Glomerular endothelial cell (primary cell): ENCODE data around the gene WDR88. TPM values are rescaled to one million over a fixed set of nuclear protein-coding genes. Genes with fewer than 3 reads are reported as not detected.
A peak's percentile ranks its signal among the peaks of the same experiment; 100 is the strongest.
"Not testable (repeated sequence)": the region's sequence is repeated elsewhere in the genome, so short reads cannot be mapped to it uniquely, and the experiment has no call there.

Source experiments
- DNase-seq: peaks from one replicate; pipeline ENCODE4 v3.0.0-alpha.2; 2011; ENCODE audit warnings: low read depth, low spot score; ENCODE audit errors: extremely low read depth
- total RNA-seq: library from RNA; depleted of rRNA; stranded (reverse); fragments of >200 nt; gene quantifications from 2 replicates; pipeline ENCODE4 v1.2.3, GENCODE V29; 2015

Gene WDR88
- total RNA-seq, 1 donor from 2014 or later = not detected

DNA sequence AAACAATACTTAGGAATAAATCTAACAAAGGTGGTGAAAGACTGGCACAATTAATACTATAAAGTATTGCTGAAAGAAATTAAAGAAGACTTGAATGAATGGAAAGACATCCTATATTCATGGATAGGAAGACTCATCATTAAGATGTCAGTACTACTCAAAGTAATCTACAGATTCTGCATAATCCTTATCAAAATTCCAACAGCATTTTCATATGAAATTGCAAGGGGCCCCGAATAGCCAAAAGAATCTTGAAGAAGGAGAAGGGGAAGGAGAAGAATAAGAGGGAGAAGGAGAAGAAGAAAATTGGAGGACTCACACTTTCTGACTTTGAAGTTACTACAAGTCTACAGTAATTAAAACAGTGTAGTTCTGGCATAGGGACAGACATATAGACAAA, 36.6 kb downstream of the WDR88 start:
- DNase-seq = no peak

DNA sequence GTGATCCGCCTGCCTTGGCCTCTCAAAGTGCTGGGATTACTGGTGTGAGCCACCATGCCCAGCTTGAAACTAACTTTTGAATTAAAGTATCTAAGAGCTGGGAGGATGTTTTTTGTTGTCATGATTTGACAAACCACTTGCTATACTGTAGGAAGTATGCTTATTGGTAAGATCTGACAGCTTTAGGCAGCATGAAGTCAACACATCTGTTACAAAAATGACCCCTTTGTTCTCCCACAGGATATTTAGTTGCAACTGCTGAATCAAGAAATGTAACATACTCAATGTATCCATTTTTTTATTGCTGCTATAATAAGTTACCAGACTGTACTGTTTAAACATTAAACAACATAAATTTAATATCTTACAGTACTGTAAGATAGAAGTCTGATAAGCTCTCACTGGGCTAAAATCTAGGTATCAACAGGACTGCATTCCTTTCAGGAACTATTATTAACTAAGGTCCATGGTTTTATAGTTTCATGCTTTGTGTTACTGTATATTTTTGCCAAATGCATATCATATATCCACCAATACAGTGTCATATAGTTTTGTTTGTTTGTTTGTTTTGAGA, 39.4 kb downstream of the WDR88 start:
- no peak for DNase-seq

GRCh38 chr19:33171916-33172359, 40.0 kb downstream of the WDR88 start:
- no peak for DNase-seq

DNA sequence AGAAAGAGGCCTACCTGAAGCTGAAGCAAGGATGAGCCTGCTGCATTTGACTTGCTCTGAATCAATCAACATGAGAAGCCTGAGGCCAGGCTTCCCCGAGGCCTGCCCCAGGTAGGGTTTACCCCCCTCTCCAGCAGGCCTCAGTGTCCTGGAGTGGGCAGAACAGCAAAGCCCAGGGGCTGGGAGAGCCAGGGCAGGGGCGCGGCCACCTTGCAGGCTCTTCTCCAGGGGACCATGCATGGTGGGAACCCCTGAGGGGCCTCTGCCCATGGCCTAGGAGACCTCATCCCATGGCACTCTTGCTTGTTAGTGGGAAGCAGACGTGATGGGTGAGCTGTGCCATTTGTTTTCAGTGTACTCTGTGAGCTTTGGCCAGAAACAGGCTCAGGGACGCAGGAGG, 42.3 kb downstream of the WDR88 start:
- no peak for DNase-seq

DNA sequence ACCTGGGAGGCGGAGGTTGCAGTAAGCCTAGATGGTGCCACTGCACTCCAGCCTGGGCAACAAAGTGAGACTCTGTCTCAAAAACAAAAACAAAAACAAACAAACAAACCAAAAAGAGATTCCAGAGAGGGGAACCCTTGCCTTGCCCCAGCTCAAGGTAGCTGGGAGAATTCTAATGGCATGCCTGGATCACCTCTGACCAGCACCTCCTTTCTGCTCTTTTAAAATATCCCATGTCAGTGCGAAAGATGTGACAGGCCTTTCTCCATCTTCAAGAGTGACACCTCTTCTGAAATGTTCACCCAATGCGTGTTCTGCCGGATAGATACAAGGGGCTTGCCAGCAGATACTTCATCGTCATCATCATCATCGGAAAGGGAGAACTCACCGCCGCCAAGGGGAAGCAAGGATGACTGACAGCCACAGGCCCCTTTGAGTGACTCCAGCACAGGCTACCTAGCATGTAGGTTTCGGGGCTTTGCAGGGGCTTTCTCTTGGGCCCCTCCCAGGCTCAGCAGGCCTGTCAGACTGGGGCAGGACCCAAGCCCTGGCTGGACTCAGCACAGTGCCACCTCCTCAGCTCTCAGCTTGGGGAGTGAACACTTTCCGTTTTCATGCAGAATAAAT, 43.4 kb downstream of the WDR88 start:
- no peak for DNase-seq

DNA sequence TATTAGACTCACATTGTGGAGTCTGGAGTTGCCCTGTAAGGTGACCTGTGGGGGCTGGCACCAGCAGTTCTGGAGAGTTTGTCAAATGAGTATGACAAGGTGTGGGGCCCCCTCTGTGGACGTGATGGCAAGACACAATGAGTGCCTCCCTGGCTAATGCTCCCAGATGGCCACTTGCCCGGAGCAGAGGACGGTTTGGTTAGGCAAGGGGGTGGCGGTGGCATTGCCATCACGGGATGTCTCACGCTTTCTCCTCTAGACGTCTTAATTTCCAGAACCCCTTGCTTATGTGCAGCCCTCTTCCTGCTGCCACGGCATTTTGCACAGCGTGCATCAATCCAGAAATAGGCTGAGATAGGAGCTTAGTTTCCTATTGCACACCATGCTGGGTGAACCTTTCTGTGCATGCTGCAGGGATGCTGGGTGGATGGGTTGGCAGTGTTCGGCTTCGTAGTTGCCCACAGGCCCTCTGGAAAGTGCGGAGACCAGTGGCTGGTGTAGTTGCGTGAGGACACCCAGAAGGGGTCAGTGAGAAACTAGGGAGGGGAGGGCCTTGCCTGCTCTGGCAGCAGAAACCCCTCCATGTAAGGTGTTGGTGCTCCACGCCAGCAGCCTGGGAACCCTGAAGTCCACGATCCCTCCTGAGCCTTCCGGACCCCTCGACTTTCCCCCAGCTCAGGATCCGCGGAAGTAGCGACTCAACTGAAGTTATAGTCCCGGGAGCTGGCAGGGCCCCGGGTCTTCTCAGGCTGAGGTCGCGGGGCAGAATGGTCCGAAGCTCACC, 44.2 kb downstream of the WDR88 start:
- no peak for DNase-seq

DNA sequence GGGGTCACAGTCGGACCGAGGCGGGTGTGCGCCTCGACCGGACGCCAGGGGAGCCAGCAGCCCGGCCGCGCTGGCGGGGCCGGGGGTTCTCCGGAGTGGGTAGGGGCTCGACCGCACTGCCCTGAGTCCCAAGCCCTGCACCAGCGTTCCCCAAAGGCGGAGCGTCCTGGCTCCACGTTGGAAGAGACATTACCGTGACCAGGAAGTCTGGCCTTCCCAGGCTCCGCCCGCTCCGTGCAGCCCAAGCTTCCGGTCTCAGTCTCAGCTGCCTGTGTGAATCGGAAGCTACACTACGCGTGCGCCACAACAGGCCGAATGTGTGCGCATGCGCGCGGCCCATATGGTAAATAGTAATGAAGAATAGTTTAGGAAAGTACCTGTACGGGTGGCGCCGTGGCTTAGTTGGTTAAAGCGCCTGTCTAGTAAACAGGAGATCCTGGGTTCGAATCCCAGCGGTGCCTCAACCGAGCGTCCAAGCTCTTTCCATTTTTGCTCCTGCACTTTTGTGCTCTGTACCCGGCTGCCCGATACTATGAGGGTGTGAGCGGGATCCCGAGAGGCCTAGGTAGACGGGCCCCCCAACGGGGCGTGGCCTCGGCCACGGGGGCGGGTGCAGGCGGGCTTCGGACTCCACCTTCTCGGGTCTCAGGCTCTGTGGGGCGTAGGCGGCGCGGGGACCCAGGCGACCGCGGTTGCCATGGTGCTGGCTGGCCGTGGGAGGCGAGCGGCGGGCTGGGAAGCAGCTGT, 44.9 kb downstream of the WDR88 start:
- peak; percentile 93 for DNase-seq

DNA sequence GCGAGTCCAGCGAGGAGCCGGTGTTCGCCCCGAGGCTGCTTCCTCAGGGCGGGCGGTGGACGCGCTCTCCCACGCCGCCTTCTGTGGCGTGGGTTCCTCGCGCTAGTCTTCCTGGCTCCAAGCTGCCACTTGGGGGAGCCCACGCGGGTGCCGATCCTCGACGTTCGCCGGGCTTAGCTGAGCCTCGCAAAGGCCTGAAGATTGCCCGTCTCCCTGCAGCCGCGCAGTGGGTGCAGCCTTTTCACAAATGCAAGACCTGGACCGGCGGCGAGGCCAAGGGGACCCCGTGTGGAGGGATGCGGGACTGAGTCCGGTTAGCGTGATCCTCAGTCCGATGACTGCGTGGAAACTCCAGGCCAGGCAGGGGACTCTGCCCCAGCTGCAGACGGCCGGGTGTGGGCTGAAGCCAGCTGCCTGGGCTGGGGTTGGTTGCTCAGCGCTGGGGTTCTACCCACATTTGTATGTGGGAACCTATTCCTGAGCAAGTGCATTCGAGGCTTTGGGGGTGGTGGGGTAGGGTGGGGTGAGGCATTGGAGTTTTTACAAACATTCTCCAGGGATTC, 45.6 kb downstream of the WDR88 start:
- peak; percentile 3 for DNase-seq

- DNase-seq = no peak
Measured at GRCh38 chr19:33186431-33187182, 54.7 kb downstream of the WDR88 start.

DNA sequence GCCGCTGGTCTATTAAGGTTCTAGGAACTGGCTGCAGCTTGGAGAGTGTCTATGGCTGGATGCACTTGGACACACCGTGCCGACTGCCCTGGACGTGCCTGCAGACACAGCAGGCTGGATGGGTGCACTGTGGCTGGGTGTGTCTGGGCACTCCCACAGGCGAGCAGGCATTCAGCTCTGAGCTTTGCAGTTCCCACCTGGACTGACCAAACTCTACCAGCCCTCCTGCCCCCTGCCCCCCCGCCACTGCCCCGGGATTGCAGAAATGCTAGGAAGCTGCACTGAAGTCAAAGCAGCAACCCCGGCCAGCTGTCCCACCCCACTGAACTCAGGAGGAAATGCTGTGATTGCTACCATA, 55.2 kb downstream of the WDR88 start:
- no peak for DNase-seq

DNA sequence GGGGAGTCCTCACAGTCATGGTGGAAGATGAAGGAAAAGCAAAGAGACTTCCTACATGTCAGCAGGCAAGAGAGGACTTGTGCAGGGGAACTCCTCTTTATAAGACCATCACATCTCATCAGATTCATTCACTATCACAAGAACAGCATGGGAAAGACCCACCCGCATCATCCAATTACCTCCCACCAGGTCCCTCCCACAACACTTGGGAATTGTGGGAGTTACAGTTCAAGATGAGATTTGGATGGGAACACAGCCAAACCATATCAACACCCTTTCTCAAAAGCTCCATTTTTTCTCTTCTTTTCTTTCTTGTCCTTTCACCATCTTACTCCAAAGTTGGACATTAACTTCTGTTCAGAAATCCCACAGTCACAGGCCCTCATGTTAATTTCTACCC, 57.5 kb downstream of the WDR88 start:
- no peak for DNase-seq

DNA sequence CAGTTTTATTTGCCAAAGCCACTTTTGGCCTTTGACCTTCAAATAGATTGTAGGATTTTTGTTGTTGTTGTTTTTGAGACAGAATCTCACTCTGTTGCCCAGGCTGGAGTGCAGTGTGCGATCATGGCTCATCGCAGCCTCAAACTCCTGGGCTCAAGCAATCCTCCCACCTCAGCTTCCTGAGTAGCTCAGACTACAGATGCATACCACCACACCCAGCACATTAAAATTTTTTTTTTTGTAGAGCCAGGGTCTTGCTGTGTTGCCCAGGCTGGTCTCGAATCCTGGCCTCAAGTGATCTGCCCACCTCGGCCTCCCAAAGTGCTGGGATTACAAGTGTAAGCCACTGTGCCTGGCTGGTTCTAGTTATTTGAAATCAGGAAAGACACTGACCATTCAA, 59.2 kb downstream of the WDR88 start:
- not testable (repeated sequence) for DNase-seq

DNA sequence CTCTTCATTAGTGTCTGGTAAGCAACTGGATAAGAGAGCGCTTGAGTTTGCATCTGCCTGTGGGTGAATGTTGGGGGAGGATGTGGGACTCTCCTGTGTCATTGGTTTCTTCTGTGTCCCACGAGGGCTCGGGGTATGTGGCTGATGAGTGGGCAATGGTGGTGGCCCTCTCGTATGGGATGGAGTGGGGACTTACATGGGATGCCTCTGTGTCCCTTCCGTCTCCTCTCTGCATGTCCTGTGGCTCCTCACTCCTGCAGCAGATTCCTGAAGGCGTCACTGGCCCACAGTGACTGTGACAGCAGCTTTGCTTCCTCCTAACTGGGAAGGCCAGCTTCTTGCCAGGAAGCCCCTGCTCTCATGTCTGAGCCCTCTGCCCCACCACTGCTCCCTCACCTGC, 59.6 kb downstream of the WDR88 start:
- DNase-seq = no peak

DNA sequence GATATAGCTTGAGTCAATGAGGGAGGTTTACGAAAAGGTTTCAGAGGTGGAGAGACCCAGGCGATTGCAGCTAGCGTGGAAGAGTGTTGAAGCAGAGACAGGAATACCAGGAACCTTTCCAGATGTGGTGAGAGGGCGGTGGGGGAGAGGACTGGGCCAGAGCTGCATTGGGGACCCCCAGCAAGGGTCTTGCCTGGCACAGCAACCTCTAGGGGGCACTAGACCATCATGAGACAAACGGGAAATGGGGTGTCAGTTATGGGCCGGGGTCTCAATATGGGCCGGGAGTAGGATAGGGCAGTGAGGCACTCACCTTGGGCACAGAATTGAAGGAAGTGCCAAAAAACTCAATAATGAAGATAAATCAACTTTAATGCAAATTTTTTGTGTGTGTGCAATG, 60.1 kb downstream of the WDR88 start:
- DNase-seq = no peak

DNA sequence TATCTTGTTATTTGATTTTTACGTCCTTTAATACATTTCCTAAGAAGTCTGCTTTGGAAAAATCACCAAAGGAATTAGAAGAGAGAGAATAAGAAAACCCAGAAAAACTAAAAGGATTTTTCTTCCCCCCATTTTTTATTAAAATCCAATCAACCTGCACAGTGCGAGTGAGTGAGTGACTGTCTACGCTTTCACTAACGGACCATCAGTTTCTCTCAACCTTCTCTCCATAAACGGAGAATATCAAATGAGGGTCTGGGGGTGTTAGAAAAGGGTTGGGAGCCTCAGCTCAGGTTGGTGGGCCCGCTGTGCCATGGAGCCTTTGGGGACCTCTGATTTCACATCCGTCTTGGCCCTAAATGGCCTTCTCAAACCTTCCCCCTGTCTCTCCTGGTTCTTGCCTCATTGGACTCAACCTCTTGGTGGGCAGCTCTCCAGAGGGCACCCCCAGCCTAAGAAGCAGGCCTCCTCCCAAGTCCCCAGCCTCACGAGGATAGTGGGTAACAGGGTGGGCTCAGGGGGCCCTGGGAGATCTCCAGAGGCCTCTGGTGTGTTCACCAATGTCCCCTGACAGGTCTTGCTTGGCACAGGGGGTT, 61.5 kb downstream of the WDR88 start:
- no peak for DNase-seq

DNA sequence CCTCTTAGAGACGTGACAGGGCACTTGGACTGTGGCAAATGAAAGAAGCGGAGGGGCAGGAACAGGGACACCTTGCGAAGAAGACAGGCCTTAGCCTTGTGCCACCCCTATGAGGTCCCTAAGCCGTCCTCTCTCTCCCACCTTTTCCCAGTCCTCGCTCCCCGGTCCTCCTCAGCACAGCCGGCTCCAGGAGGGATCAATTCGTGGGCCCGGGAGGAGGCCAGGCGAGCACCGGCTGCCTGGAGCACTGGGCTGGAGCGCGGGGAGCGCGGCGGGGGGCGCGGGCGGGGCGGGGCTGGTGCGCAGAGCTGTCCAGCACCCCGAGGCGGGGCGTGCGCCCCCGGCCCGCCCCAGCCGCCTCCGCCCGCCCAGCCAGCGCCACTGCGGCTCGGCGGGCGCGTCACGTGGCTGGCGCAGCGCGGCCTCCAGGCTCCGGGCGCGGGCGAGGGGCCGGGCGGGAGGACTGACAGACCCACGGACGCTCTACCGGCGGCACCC, 62.0 kb downstream of the WDR88 start, which contains the start of gene LRP3:
LRP3 (plus strand) TSS at position 466 of the 498 bp plus-strand sequence. CDS start 456 bp downstream, outside the sequence.
- no peak for DNase-seq

- no peak for DNase-seq
Measured at GRCh38 chr19:33194532-33194885, 62.6 kb downstream of the WDR88 start.

GRCh38 chr19:33194886-33195644, 63.2 kb downstream of the WDR88 start:
- DNase-seq = no peak
